ENCODE data around the gene PTGR3. TPM values are rescaled to one million over a fixed set of nuclear protein-coding genes. Genes with fewer than 3 reads are reported as not detected.
A peak's percentile ranks its signal among the peaks of the same experiment; 100 is the strongest.

PTGR3 gene
- total RNA-seq, 6 experiments from 2014 or later: 9.4 to 30.1 (median 19.8) TPM

DNA sequence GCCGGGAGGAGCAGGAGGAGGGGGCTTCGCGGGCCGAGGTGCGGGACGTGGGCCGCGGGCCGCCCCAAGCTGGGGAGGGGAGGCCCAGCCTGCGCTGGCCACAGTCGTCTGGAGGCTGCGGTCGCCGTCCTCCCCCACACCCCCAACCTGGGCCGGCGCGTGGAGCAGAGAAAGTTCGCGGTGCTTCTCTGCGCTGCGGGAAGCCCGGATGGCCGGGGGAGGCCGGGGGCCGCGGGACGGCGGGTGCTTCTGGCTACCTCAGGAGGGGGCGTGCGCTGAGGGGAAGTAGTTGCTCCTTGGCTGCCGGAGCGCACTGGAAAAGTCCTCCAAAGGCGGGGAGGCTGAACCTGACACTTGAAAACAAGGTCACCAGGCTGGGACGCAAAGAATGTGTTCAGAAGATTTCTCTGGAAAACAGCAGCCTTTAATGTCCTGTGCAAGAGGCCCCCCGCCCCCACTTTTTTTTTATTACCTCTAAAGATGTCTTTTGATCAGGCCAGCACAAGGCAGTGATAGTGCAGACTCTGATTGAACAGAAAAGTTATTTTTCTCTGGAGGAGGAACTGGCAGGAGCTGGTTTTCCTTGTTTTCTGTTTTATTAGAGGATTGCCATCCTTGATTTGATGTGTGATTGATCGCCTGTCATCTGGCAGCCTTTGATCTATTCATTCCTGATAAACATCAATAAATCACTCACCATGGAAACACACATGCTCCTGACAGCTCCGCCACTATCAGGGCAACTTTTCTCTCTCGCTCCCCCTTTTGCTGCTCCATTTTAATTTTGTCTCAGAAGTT lies 3.2 kb upstream of the PTGR3 start:
- Histone ChIP-seq H3K4me1 (peaks cover 0 to 52% (median 20%) of the 10 kb centered on the region in 4 donors), H3K27me3 (no peaks in the 10 kb centered on the region), H3K4me3 (peak overlapping the region; percentile 57 to 75 (median 69)), H3K27ac (peak overlapping the region; percentile 89 to 91 (median 90)), H3K36me3 (no peaks in the 10 kb centered on the region), H3K9me3 (no peaks in the 10 kb centered on the region)
- peak; percentile 61 to 71 (median 63) for DNase-seq
- intact Hi-C loops (cut with DNase I): no loop called here
- peak in 3 of 4 donors; percentile 0 to 5 (median 2) for ATAC-seq
- TF ChIP-seq POLR2A (IDR thresholded peaks at IDR 0.05): no peak
- TF ChIP-seq, protein P1, sequence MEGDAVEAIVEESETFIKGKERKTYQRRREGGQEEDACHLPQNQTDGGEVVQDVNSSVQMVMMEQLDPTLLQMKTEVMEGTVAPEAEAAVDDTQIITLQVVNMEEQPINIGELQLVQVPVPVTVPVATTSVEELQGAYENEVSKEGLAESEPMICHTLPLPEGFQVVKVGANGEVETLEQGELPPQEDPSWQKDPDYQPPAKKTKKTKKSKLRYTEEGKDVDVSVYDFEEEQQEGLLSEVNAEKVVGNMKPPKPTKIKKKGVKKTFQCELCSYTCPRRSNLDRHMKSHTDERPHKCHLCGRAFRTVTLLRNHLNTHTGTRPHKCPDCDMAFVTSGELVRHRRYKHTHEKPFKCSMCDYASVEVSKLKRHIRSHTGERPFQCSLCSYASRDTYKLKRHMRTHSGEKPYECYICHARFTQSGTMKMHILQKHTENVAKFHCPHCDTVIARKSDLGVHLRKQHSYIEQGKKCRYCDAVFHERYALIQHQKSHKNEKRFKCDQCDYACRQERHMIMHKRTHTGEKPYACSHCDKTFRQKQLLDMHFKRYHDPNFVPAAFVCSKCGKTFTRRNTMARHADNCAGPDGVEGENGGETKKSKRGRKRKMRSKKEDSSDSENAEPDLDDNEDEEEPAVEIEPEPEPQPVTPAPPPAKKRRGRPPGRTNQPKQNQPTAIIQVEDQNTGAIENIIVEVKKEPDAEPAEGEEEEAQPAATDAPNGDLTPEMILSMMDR (IDR thresholded peaks at IDR 0.05): no peak
- 4% methylated on average over 16 of the region's 38 CpGs for WGBS (ENCODE audit: insufficient coverage, low coverage, low lambda C conversion rate, missing lambda C conversion rate)

DNA sequence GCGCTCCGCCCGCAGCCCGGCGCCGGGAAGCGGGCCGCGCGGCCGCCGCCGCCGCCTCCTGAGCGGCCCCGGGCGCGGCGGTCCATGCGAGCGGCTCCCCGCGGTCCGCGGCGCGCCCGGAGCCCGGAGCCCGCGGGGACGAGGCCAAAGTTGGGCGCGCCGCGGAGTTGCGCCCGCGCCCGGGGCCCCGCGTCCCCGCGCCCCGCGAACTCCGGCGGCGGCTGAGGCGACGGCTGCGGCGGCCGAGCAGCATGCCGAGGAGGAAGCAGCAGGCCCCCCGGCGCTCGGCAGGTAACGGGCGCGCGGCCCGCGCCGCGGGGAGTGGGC lies 2.6 kb upstream of the PTGR3 start:
- no peak for ATAC-seq
- intact Hi-C loops (cut with DNase I): no loop called here
- TF ChIP-seq POLR2A (IDR thresholded peaks at IDR 0.05): no peak
- TF ChIP-seq, protein P1 (IDR thresholded peaks at IDR 0.05): no peak
- H3K36me3 ChIP-seq: no peaks in the 10 kb centered on the region
- H3K27me3 ChIP-seq: no peaks in the 10 kb centered on the region
- H3K9me3 ChIP-seq: no peaks in the 10 kb centered on the region
- peak overlapping the region; percentile 57 to 75 (median 69) for H3K4me3 ChIP-seq
- peaks cover 0 to 52% (median 19%) of the 10 kb centered on the region in 4 donors for H3K4me1 ChIP-seq
- no peak for DNase-seq
- H3K27ac ChIP-seq: peak overlapping the region; percentile 89 to 91 (median 90)
- no CpG with 5 or more reads among the region's 66 CpGs for WGBS (ENCODE audit: insufficient coverage, low coverage, low lambda C conversion rate, missing lambda C conversion rate)

DNA sequence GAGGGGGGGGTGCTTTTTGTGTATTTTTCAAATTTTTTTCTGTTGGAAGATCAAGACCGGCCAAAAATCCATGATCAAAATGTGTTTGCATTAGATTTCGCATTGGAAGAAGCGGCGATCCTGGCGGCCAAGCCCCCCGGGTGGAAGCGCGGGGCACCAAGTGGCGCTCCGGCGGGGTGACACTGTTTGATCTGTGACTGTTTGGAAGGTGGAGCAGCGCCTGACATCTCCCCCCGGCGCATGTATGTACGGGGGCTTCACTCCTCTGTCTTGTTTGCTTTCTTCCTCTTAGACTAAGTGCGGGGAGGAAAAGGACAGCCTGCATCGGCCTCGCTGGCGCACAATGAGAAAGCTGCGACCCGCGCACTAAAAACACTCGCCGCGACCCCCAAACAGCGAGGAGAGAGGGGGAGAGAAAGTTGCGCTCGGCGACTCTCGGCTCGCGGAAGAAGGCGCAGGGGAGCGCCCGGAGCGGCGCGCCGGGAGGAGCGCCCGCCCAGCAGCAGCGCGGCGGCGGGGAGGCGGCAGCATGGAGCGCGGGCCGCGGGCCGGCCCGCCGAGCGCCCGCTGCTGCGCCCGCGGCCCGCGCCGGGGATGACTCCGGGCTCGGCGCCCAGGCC lies 2.2 kb upstream of the PTGR3 start:
- H3K27me3 ChIP-seq: no peaks in the 10 kb centered on the region
- 0% methylated on average over 14 of the region's 64 CpGs for WGBS (ENCODE audit: insufficient coverage, low coverage, low lambda C conversion rate, missing lambda C conversion rate)
- H3K36me3 ChIP-seq: no peaks in the 10 kb centered on the region
- peaks cover 0 to 48% (median 17%) of the 10 kb centered on the region in 4 donors for H3K4me1 ChIP-seq
- H3K27ac ChIP-seq: peak overlapping the region; percentile 93 to 99 (median 95)
- DNase-seq (no peak), ATAC-seq (no peak)
- no peaks in the 10 kb centered on the region for H3K9me3 ChIP-seq
- intact Hi-C loops (cut with DNase I): no loop called here
- no peak for TF ChIP-seq POLR2A (IDR thresholded peaks at IDR 0.05)
- TF ChIP-seq, protein P1 (IDR thresholded peaks at IDR 0.05): no peak
- H3K4me3 ChIP-seq: peak overlapping the region; percentile 93 to 94 (median 94)

DNA sequence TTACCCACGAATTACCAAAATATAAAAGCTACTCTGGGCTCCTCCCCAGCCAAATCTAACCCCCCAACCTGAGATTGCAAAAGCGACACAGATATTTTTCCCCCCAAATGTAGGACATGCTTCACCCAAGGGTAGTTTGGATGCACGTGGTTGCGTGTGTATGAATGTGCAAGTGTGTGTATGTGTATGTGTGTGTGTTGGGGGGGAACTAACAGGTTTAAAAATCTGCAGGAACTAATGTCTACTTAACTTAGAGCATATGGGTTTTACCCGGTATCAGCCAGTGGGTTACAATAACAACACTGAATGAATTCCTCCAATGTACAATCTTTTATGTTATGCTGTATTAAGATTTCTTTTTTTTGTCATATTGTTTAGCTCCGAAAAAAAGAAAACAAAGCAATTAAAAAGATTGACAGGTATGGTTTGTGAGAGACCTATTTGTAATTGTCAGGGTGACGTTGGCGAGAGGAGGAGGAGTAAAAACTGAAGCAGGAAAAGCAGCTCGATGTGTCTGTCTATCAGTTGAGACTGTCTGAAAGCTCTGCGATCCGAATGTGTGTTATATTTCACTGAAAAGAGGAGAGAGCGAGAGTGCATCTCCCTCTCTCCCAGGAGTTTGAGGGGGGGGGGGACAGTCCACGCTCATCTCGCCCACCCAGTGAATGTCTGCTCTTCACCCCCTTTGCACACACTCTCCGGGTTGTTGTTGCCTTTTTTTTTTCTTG lies 1.5 kb upstream of the PTGR3 start, which contains the start of gene TSHZ1:
TSS of gene TSHZ1 (plus strand) at position 524 of the 728 bp plus-strand sequence. CDS start 1,080 bp downstream, outside the sequence.
- WGBS (ENCODE audit: insufficient coverage, low coverage, low lambda C conversion rate, missing lambda C conversion rate): under 1% methylated on average over 15 of the region's 15 CpGs
- Histone ChIP-seq H3K36me3 (no peaks in the 10 kb centered on the region), H3K27ac (peak within 1 kb of the TSS; percentile 93 to 99 (median 95)), H3K4me3 (peak within 1 kb of the TSS; percentile 93 to 94 (median 94)), H3K27me3 (no peaks in the 10 kb centered on the region), H3K9me3 (no peaks in the 10 kb centered on the region), H3K4me1 (peaks cover 0 to 42% (median 14%) of the 10 kb centered on the region in 4 donors)
- ATAC-seq: peak; percentile 51 to 63 (median 59)
- intact Hi-C loops (cut with DNase I): no loop called here
- TF ChIP-seq POLR2A (IDR thresholded peaks at IDR 0.05): peak; percentile 91
- TF ChIP-seq, protein P1 (IDR thresholded peaks at IDR 0.05): no peak
- DNase-seq: peak in 1 of 3 donors; percentile 77
